HAP-1 (cell line): ENCODE measurements around the gene HSPB2.

Source experiments
- DNase-seq, 2 experiments: peaks; one replicate each; pipeline ENCODE4 v3.0.0-alpha.2; 2016 to 2020; ENCODE audit warnings: low spot score in 2 of 2
- H3K27me3 ChIP-seq: fragments of 250-450 bp; sonication (Bioruptor Pico); 2 replicates; pipeline ENCODE4 v1.5.1; 2020; ENCODE audit warnings: low read depth, mild to moderate bottlenecking, moderate library complexity
- H3K36me3 ChIP-seq: fragments of 250-450 bp; sonication (Bioruptor Pico); replicated peaks from 2 replicates; pipeline ENCODE4 v1.5.1; 2020; ENCODE audit warnings: mild to moderate bottlenecking
- H3K4me1 ChIP-seq: fragments of 250-450 bp; sonication (Bioruptor Pico); 2 replicates; pipeline ENCODE4 v1.5.1; 2020; ENCODE audit warnings: mild to moderate bottlenecking
- H3K4me3 ChIP-seq: fragments of 250-450 bp; sonication (Bioruptor Pico); 2 replicates; pipeline ENCODE4 v1.5.1; 2020; ENCODE audit warnings: mild to moderate bottlenecking, moderate library complexity
- H3K9me3 ChIP-seq: fragments of 250-450 bp; sonication (Bioruptor Pico); 2 replicates; pipeline ENCODE4 v1.5.1; 2020; ENCODE audit warnings: mild to moderate bottlenecking, moderate library complexity
- in situ Hi-C: fragments of 300-500 bp; cut with MboI; formaldehyde crosslinking; loops from 3 replicates; pipeline ENCODE4 v1.14.3; 2020; ENCODE audit warnings: low sequenced_read_pairs, inconsistent platforms, mixed read lengths

The HSPB2 gene

DNA sequence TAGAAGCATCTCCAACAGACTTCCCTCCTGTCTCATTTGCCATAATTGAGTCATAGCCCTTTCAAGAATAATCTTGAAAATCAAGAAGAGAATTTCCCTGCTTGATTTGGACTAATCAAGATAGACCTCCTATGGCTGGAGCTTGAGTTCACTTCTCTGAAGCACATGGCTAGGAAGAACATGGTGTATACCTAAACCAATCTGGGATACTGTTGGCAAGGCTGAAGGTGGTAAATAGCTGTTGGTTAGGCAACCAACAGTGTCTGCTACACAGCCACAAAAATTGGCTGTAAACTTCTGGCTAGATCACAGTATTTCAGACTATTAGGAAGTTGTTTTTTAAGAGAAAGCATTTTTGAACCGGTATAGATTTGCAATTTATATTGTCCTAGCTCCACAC is 5.9 kb upstream of the HSPB2 start:
- in situ Hi-C loops, result no loop called here
- Histone ChIP-seq H3K4me1 (no peaks in the 10 kb centered on the region), H3K9me3 (no peaks in the 10 kb centered on the region), H3K4me3 (no peak overlapping the region), H3K27me3 (no peaks in the 10 kb centered on the region; the same call in 1 of the 2 replicates), H3K36me3 (no peaks in the 10 kb centered on the region)
- DNase-seq, result no peak

DNA sequence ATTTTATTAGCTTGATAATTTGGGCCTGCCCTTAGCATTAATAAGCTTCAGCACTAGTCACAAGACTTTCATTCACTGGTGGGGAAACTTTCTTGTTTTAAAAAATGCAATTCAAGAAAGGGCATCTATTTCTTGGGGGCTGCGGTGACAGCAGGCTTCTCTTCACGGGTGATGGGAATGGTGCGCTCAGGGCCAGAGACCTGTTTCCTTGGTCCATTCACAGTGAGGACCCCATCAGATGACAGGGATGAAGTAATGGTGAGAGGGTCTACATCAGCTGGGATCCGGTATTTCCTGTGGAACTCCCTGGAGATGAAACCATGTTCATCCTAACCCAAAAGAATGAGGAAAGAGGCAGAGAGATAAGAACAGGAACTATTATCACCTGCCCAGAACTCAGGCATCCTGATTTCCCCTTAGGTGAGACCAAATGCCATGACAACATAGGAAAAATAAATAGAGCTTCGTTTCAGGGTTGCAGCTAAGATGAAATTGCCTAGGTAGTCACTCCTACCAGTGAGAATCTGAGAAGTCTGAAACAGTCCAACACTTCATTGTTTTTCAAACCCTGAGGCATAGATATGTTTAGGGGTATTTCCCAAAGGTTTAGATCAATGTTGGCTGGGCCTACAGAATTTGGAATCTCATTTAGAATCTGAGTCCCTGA is 3.8 kb upstream of the HSPB2 start:
- no peak for DNase-seq
- no peaks in the 10 kb centered on the region for H3K36me3 ChIP-seq
- H3K27me3 ChIP-seq, result no peaks in the 10 kb centered on the region; the same call in 1 of the 2 replicates
- H3K9me3 ChIP-seq, result no peaks in the 10 kb centered on the region
- in situ Hi-C loops, result no loop called here
- H3K4me1 ChIP-seq, result peaks cover under 1% of the 10 kb centered on the region; the same call in 1 of the 2 replicates
- no peak overlapping the region for H3K4me3 ChIP-seq

DNA sequence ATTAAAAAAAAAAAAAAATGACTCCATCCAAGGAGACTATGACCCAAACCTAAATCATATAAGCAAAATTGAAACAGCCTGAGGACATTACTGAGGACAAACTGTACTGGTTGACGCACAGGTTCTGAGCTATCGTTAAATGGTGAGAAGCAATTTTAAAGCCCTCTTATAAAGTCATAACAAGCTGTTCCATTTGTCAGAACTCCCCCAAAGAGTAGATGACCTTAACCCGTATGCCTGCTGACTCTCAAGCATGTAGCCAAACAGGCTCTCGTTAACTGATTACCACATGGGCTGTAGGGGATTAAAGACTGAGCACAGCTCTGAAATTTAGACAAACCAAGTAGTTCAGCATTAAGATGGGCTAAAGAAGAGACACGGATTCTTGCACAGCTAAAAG is 3.2 kb upstream of the HSPB2 start:
- H3K36me3 ChIP-seq, result no peaks in the 10 kb centered on the region
- H3K4me1 ChIP-seq, result peaks cover 6% of the 10 kb centered on the region
- no peak overlapping the region for H3K4me3 ChIP-seq
- no peak for DNase-seq
- in situ Hi-C loops, result no loop called here
- no peaks in the 10 kb centered on the region for H3K27me3 ChIP-seq
- H3K9me3 ChIP-seq, result no peaks in the 10 kb centered on the region

DNA sequence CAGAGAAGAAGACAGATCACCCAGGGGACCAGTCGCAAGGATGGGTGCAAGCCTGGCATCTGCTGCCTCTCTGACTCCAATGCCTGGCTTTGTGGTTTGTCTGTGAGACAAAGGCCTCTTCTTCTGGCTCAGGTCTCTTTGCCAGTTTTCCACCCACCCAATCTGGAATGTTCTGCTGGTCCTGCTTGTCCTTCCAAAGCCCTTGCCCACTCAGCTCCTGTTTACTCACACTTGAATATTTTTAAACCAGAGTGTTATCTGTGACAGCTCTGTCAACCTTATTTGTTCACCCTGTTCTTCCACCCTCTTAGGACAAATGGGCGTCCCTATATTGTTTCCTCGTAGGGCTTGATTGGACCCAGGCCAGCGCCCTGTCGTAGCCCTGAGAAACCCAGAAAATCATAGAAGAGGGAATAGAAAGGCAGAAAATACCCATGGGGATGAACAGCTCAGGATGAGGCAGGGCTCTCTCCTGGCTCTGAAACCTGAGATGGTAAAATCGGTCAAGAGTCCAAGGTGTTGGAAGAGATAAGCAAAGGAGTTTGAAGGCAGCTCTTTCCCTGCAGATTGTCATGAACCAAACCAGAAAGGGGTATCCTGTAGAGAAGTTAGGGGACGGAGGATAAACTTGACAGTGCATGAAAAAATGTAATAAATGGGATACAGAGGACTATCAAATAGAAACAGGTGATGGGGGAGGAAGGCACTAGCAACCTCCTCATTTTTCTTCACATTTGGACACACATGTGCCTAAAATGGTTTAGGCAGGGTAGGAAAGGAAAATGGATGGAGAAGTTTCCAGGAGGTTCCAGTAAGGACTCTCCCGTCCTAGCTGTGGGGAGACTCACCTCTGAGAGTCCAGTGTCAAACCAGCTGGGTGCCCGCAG is 1.6 kb upstream of the HSPB2 start:
- no peak for DNase-seq
- Histone ChIP-seq H3K36me3 (no peaks in the 10 kb centered on the region), H3K27me3 (no peaks in the 10 kb centered on the region), H3K4me3 (no peak overlapping the region), H3K9me3 (no peaks in the 10 kb centered on the region), H3K4me1 (peaks cover 8% of the 10 kb centered on the region)
- in situ Hi-C loops, result no loop called here

DNA sequence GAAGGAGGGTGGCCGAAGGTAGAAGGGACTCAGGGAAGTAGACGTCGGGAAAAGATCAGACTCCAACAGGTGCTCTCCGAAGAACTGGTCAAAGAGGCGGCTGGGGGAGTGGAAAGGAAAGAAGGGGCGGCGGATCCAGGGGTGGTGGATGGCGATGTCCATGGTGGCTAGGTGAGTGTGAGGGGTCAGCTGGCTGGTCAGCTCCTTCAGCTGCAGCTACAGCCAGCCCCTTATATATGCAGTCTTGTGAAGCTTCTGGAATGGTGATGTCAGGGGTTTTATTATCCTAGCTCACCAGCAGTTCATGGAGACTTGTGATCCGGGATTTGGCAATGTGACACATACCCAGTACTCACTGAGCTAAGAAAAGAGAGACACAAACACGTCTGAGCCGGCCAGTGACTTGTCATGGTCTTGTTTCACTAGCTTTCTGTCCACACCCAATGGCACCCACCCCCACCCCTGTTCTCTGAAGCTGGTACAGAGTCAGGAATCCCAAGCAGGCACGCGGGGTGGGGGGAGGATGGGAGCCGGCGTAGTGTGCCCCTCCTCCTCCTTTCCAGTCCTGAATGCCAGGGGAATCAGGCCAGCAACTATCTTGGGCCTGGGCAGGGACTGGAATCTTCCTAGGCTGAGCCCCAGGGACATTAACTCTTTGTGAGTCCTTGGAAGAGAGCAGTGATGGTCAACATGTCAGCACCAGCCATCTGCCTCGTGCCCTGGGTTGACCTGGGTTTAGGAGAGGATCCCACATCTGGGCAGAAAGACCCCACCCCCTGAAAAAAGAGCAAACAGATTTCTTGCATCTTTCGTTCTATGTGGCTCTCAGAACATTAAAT is 752 bp upstream of the HSPB2 start, which contains the start of gene CRYAB:
Gene CRYAB (minus strand): TSS at position 208 of the 839 bp plus-strand sequence. CDS start 46 bp downstream, at position 162.
- Histone ChIP-seq H3K4me3 (no peak within 1 kb of the TSS), H3K27me3 (no peaks in the 10 kb centered on the region), H3K36me3 (no peaks in the 10 kb centered on the region), H3K4me1 (peaks cover 8% of the 10 kb centered on the region), H3K9me3 (no peaks in the 10 kb centered on the region)
- no peak for DNase-seq
- in situ Hi-C loops, result no loop called here

DNA sequence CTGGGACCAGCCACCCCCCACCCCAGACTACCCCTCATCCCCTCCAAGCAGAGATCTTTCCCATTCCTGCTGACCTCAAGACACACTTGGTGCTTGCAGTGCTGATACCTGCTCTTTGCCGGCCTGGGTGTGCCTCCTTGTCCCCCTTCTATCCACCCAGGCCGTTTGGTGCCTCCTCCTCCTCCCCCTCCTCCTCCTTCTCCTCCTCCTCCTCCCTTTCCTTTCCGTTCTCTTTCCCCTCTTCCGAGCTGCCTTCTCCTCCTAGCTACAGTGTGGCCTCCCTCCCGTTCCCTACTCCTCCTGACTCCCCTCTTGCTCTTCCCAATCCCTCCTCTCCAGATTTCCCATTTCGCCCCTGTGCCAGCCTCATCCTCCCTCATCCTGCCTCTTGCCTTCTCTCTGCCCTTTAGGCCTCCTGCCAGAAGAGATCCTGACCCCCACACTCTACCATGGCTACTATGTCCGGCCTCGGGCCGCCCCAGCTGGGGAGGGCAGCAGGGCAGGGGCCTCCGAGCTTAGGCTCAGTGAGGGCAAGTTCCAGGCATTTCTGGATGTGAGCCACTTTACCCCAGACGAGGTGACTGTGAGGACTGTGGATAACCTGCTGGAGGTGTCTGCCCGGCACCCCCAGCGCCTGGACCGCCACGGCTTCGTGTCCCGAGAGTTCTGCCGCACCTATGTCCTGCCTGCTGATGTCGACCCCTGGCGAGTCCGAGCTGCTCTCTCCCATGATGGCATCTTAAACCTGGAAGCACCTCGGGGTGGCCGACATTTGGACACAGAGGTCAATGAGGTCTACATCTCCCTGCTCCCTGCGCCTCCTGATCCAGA is 712 bp downstream of the HSPB2 start:
- Histone ChIP-seq H3K27me3 (no peaks in the 10 kb centered on the region), H3K4me3 (no peak overlapping the region), H3K4me1 (peaks cover 8% of the 10 kb centered on the region), H3K36me3 (no peaks in the 10 kb centered on the region), H3K9me3 (no peaks in the 10 kb centered on the region)
- in situ Hi-C loops, result no loop called here
- DNase-seq, result no peak

DNA sequence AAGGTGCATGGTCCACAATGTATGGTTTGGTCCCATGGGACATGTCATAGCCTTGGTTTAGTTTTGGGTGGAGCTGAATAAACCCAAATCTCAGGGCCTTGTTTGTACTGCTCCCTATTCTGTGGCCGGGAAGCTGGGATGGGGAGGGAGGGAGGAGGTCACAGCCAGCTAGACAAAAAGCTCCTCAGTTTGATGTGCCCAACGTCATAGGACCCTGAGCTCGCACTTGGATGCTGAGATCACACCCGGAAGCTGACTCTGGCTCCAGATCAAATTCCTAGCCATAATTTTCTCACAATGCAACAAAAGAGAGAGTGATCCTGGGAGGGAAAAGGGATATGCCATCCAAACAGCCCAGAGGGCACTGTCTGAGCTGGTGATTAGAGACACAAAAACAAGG is 1.5 kb downstream of the HSPB2 start:
- DNase-seq, result peak in 1 of 2 experiments; percentile 23
- peaks cover 8% of the 10 kb centered on the region for H3K4me1 ChIP-seq
- in situ Hi-C loops, result no loop called here
- H3K9me3 ChIP-seq, result no peaks in the 10 kb centered on the region
- H3K4me3 ChIP-seq, result no peak overlapping the region
- H3K27me3 ChIP-seq, result no peaks in the 10 kb centered on the region
- no peaks in the 10 kb centered on the region for H3K36me3 ChIP-seq

DNA sequence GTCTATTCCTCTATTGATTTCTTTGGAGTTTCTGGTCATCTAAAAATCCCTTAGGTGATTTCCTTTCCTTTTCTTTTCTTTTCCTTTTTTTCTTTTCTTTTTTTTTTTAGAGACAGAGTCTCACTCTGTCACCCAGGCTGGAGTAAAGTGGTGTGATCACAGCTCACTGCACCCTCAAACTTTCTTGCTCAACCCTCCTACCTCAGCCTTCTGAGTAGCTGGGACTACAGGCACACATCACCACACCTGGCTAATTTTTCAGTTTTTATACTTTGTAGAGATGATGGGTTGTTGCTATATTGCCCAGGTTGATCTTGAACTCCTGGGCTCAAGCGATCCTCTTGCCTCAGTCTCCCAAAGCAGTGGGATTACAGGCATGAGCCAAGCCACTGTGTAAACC is 4.2 kb downstream of the HSPB2 start:
- Histone ChIP-seq H3K9me3 (no peaks in the 10 kb centered on the region), H3K4me1 (peaks cover 8% of the 10 kb centered on the region), H3K27me3 (no peaks in the 10 kb centered on the region), H3K36me3 (no peaks in the 10 kb centered on the region), H3K4me3 (no peak overlapping the region)
- no peak for DNase-seq
- in situ Hi-C loops, result no loop called here

DNA sequence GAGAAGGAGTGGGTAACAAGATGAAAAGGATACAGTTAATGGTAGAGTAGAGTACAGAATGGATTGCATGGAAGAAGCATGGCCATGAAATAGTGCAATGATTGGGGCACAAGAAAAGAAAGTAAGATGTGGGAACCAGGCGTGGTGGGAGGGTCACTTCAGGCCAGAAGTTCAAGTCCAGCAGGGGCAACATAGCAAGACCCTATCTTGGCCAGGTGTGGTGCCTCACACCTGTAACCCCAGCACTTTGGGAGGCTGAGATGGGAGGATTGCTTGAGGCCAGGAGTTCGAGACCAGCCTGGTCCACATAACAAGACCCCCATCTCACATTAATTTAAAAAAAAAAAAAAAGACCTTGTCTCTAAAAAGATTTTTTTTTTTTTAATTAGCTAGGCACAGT is 4.8 kb downstream of the HSPB2 start:
- no peaks in the 10 kb centered on the region for H3K36me3 ChIP-seq
- H3K4me1 ChIP-seq, result peaks cover 8% of the 10 kb centered on the region
- H3K27me3 ChIP-seq, result no peaks in the 10 kb centered on the region
- in situ Hi-C loops, result no loop called here
- H3K9me3 ChIP-seq, result no peaks in the 10 kb centered on the region
- H3K4me3 ChIP-seq, result no peak overlapping the region
- DNase-seq, result no peak

DNA sequence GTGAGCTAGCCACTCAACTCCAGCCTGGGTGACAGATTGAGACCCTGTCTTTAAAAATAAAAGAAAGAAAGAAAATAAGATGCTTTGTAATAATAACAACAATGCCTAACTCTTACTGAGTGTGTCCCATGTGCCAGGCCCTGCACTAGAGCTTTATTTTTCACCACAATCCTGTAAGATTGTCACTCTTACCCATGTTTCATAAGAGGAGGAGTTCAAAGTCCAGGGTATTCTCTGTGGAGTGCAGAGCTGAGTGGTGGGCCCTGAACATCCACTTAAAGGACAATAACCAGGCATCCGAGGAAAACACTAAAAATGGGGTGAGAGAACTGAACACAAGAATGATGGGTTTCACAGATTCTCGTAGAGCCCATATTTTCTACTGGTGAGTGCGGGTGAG is 5.3 kb downstream of the HSPB2 start:
- H3K9me3 ChIP-seq, result no peaks in the 10 kb centered on the region

DNA sequence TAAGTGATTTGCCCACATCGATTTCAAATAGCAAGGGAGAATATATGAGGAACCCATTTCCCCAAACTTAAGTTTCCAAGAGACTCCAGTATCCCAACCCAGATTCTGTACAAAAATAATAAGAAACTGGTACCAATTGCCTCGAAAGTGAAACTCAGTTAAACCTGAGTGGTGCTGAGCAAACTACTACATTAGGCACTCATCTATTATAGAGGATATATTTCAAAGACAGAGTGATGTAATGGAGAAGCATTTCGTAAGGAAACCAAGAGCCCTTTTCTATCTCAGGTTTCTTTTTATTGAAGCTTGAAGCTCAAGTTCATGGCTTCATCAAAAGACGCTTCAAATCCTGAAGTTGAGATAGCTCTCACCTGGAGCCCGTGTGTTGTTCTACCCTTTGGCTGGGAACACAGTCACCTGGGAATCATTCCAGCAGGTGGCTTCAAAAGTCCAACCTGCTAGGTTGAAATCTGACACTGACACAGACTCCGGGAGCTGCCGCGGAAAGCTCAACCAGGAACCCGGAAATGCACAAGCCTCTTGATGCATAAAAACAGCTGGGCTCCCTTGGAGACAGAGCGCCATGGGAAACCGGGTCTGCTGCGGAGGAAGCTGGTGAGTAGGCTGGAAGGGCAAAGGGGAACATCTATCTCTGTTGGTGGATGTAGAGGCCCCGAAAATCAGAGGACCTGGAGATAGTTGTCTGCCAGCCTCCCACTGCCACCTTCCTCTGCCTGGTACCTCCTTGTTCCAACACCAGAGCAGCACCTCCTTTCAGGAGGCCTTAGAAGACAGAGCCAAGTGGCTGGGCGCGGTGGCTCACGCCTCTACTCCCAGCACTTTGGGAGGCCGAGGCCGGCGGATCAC is 6.1 kb downstream of the HSPB2 start, which contains the start of gene C11orf52:
Gene C11orf52 (plus strand): TSS at position 524 of the 867 bp plus-strand sequence. CDS start 60 bp downstream, at position 584.
- Histone ChIP-seq H3K36me3 (no peaks in the 10 kb centered on the region), H3K9me3 (no peaks in the 10 kb centered on the region), H3K4me1 (peaks cover 8% of the 10 kb centered on the region), H3K27me3 (no peaks in the 10 kb centered on the region), H3K4me3 (no peak within 1 kb of the TSS)
- in situ Hi-C loops, result no loop called here
- no peak for DNase-seq

More for the DNA sequence above, 5.3 kb downstream of the HSPB2 start:
- Histone ChIP-seq H3K4me1 (peaks cover 8% of the 10 kb centered on the region), H3K27me3 (no peaks in the 10 kb centered on the region), H3K4me3 (no peak overlapping the region), H3K36me3 (no peaks in the 10 kb centered on the region)
- in situ Hi-C loops, result no loop called here
- DNase-seq, result no peak

DNA sequence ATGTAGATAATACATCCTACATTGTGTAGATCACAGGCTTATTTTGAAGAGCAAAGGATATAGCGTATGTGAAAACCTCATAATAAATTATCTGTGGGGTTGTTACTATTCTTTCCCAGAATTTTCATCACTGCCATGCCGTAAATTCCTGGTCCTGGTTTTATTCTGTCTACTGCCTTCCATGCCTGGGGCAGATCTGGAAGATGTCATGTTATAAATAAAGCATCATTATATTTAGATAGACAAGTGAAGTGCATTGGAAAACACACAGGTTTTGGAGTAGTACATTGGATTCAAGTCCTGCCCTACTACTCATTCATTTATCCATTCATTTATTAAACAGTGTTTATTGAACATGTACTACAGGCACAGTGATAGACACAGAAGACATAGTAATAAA is 8.4 kb downstream of the HSPB2 start:
- no peak for DNase-seq
- H3K27me3 ChIP-seq, result no peaks in the 10 kb centered on the region
- peaks cover under 1% of the 10 kb centered on the region; the same call in 1 of the 2 replicates for H3K4me1 ChIP-seq
- H3K9me3 ChIP-seq, result no peaks in the 10 kb centered on the region
- in situ Hi-C loops, result no loop called here
- H3K36me3 ChIP-seq, result no peaks in the 10 kb centered on the region
- no peak overlapping the region for H3K4me3 ChIP-seq
